GM12891 (cell line): Measurements from ENCODE around the gene SERTAD4.

ENCODE experiments used
- PAX5 ChIP-seq: IDR thresholded peaks from 2 replicates; pipeline ENCODE4 v1.6.1; 2011; ENCODE audit warnings: low read length, moderate library complexity, mild to moderate bottlenecking; ENCODE audit not compliant: insufficient read depth, severe bottlenecking
- POLR2A ChIP-seq: IDR thresholded peaks from 2 replicates; pipeline ENCODE4 v1.6.1; 2011; ENCODE audit warnings: low read depth, low read length, control low read depth
- POLR2AphosphoS5 ChIP-seq: IDR thresholded peaks from 2 replicates; pipeline ENCODE4 v1.6.1; 2011; ENCODE audit warnings: low read depth, low read length, control low read depth
- POU2F2 ChIP-seq: IDR thresholded peaks from 2 replicates; pipeline ENCODE4 v1.6.1; 2011; ENCODE audit warnings: low read depth, mild to moderate bottlenecking, control low read depth, low read length, moderate library complexity
- SPI1 ChIP-seq: IDR thresholded peaks from 2 replicates; pipeline ENCODE4 v1.6.1; 2011; ENCODE audit warnings: low read depth, low read length, control low read depth
- TAF1 ChIP-seq: IDR thresholded peaks from 2 replicates; pipeline ENCODE4 v1.6.1; 2011; ENCODE audit warnings: low read depth, low read length, control low read depth

DNA sequence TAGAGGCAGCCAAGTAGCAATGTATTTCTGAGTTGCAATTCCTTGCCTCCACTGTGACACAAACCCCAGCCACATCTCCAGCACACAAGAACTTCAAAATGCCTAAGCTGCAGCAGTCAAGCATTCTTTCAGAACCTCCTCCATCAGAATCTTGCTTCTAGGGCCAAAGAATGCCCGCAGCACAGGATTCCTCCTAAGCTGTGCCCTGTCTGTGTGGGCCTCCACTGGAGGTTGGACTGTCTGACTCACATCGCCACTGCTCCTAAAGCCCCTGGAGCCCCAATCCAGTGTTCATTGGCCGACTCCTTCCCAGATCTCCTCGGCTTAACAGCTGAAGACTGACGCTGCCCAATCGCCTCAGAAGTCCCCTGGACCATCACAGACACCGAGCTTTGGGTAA lies 43.2 kb upstream of the SERTAD4 start:
- TF ChIP-seq POLR2A, result no peak
- TF ChIP-seq POLR2AphosphoS5, result no peak
- TF ChIP-seq TAF1, result no peak
- no peak for TF ChIP-seq PAX5
- no peak for TF ChIP-seq POU2F2
- no peak for TF ChIP-seq SPI1
